Fibroblast of lung (primary cell): ENCODE measurements around the gene IGFBP2. TPM values are rescaled to one million over a fixed set of nuclear protein-coding genes. Genes with fewer than 3 reads are reported as not detected.

ENCODE experiments used
- DNase-seq, 2 donors: peaks; one replicate each; pipeline versions ENCODE4 v3.0.0 to v3.0.0-alpha.2; 2010; ENCODE audit warnings: low read depth in 2 of 2
- H2AFZ ChIP-seq: 2 replicates; pipeline ENCODE4 v1.5.1; 2012; ENCODE audit warnings: low read length, control low read depth, inconsistent platforms
- H3K27ac ChIP-seq: 2 replicates; pipeline ENCODE4 v1.5.1; 2011; ENCODE audit warnings: low read length, control low read depth; ENCODE audit not compliant: insufficient read depth
- H3K27me3 ChIP-seq: 2 replicates; pipeline ENCODE4 v1.5.1; 2011; ENCODE audit warnings: mild to moderate bottlenecking, low read length; ENCODE audit not compliant: control insufficient read depth, insufficient read depth
- H3K36me3 ChIP-seq: 2 replicates; pipeline ENCODE4 v1.5.1; 2011; ENCODE audit warnings: low read length; ENCODE audit not compliant: control insufficient read depth, insufficient read depth
- H3K4me1 ChIP-seq: 2 replicates; pipeline ENCODE4 v1.5.1; 2011; ENCODE audit warnings: low read length; ENCODE audit not compliant: control insufficient read depth, insufficient read depth; ENCODE audit errors: extremely low read depth
- H3K4me2 ChIP-seq: 2 replicates; pipeline ENCODE4 v1.5.1; 2011; ENCODE audit warnings: low read length, control low read depth; ENCODE audit not compliant: insufficient read depth; ENCODE audit errors: extremely low read depth
- H3K4me3 ChIP-seq, 4 experiments: fragments of 200-600 bp in 1 of 4; sonication (generic) in 1 of 4; replicated peaks in 1 of 4; 2 replicates each; pipeline ENCODE4 v1.5.1; 2011 to 2016; ENCODE audit warnings: low read length in 4 of 4, low read depth in 3 of 4, mild to moderate bottlenecking in 3 of 4, control low read depth in 2 of 4, inconsistent platforms in 1 of 4, mixed read lengths in 1 of 4; ENCODE audit not compliant: insufficient read depth in 1 of 4; ENCODE audit errors: control extremely low read depth in 1 of 4
- H3K79me2 ChIP-seq: 2 replicates; pipeline ENCODE4 v1.5.1; 2012; ENCODE audit warnings: mild to moderate bottlenecking, low read length, inconsistent platforms; ENCODE audit not compliant: control insufficient read depth, insufficient read depth
- H3K9ac ChIP-seq: 2 replicates; pipeline ENCODE4 v1.5.1; 2011; ENCODE audit warnings: mild to moderate bottlenecking, low read length, control low read depth; ENCODE audit not compliant: insufficient read depth
- H3K9me3 ChIP-seq: 2 replicates; pipeline ENCODE4 v1.5.1; 2012; ENCODE audit warnings: low read depth, low read length; ENCODE audit not compliant: control insufficient read depth, insufficient read depth
- H4K20me1 ChIP-seq: 2 replicates; pipeline ENCODE4 v1.5.1; 2011; ENCODE audit warnings: low read length; ENCODE audit not compliant: control insufficient read depth, insufficient read depth; ENCODE audit errors: extremely low read depth
- EZH2 ChIP-seq: IDR thresholded peaks from 2 replicates; pipeline ENCODE4 v1.5.1; 2012; ENCODE audit warnings: low read length, control low read depth, mild to moderate bottlenecking; ENCODE audit errors: missing control alignments
- polyA plus RNA-seq, 2 donors: library from polyadenylated mRNA; depleted of rRNA in 1 of 2; stranded (reverse) in 1 of 2; unstranded in 1 of 2; fragments of >200 nt; gene quantifications; 2 replicates each; pipeline ENCODE4 v1.2.1, GENCODE V29; 2011 to 2012; ENCODE audit warnings: missing spikeins in 1 of 2
- total RNA-seq: library from RNA; depleted of rRNA; stranded (reverse); fragments of >200 nt; gene quantifications from 2 replicates; pipeline ENCODE4 v1.2.1, GENCODE V29; 2014
- TF ChIP-seq, protein P1 (sequence below), 2 donors: IDR thresholded peaks in 1 of 2; conservative IDR thresholded peaks in 1 of 2; 1 replicate in 1 of 2; 2 replicates in 1 of 2; pipeline ENCODE4 v1.5.1; 2011 to 2012; ENCODE audit warnings: low read length in 2 of 2, control low read depth in 1 of 2, inconsistent platforms in 1 of 2, low read depth in 1 of 2, mild to moderate bottlenecking in 1 of 2

IGFBP2 gene
- total and polyA plus RNA-seq, 2 donors (not counting 1 experiment from before 2014, with no cell fraction given): 8.6 to 36.3 TPM

DNA sequence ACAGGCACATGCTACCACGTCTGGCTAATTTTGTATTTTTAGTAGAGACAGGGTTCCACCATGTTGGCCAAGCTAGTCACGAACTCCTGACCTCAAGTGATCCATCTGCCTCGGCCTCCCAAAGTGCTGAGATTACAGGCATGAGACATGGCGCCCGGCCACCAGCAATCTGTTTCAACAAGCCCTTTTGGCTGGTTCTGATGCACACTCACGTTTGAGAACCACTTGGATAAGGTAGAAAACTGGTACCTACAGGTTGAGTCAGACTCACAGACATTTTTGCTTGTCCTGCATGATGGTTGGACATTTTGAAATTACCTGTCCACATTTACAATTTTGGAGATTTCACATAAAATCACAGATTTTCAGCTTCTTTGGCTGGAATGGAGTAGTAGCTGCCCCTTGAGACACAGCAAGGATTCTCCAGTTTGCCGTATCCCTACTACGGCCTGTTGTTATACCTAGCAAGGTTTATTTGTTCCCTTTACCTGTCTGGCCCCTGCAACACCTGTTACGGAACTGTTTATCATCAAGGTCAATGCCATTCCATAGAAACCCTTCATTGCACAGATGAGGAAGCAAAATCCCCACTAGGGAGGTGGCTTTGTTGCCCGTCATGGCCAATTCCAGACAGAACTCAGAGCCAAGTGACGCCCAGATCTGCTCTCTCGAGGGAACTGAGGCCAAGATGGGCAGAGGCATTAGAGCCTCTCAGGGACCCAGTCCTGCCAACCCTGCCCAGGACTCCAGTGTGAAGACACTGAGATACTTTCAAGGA, 31.4 kb upstream of the IGFBP2 start:
- no peak overlapping the region for H3K27ac ChIP-seq
- H3K4me3 ChIP-seq: no peak overlapping the region
- no peak overlapping the region for H3K9ac ChIP-seq
- no peak overlapping the region for H3K4me2 ChIP-seq
- H3K9me3 ChIP-seq: no peaks in the 10 kb centered on the region
- no peaks in the 10 kb centered on the region for H4K20me1 ChIP-seq
- no peak for TF ChIP-seq EZH2
- no peaks in the 10 kb centered on the region for H3K36me3 ChIP-seq
- H3K79me2 ChIP-seq: no peaks in the 10 kb centered on the region
- H3K27me3 ChIP-seq: peaks cover 6% of the 10 kb centered on the region
- peaks cover 4% of the 10 kb centered on the region for H3K4me1 ChIP-seq
- no peak for DNase-seq
- H2AFZ ChIP-seq: no peak overlapping the region

DNA sequence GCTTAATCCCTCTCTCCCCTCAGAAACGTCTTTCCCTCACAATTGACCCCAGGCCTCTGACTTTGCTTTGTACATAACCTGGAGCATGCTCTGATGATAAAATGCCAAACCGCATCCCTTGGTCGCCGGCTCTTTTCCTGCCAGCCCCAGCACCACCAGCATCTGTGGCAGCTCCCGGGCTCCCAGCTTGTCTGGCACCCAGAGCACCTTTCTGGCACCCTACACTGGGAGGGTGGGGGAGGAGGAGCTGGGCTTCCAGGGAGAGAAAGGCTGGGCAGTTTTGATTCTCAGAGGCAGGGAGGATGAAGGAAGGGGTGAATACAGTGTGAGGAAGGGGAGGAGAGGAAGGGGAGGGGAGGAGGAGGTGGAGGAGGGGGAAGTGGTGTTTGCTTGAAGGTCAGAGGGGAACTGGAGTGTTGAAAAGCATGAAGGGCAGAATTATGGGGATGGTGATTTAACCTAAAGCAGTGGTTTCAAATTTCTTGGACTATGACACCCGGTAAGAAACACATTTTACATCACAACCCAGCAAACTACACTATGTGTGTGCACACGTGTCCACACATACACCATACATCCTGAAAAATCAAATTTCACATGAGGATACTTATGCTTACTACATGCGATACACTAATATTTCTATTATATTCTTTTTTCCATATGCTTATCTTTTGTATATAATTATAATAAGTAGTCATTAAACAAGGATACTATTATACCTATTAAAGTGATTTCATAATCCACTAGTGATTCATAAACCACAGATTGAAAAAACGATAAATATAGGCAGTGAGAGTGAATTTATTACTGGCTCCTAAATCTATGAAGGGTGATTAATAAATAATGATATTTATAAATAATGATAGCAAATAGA, 30.0 kb upstream of the IGFBP2 start:
- peak in 1 of 2 donors; percentile 36 for DNase-seq

DNA sequence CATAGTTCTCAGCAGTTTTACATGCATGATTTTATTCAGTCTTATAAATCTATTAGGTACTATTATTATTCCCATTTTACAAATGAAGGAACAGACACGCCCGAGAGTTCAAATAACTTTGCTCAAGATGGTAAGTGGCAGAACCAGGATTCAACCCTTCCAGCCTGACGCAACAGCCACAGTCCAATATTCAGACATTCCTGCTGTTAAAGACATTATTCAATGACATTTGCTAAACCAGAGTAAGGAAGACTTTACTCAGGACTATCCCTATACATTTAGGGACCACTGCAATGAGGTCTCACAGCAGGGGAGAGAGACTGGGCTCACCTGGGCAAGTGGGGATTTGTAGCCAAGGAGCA, 29.4 kb upstream of the IGFBP2 start:
- peak in 1 of 2 donors; percentile 17 for DNase-seq
- TF ChIP-seq, protein P1, sequence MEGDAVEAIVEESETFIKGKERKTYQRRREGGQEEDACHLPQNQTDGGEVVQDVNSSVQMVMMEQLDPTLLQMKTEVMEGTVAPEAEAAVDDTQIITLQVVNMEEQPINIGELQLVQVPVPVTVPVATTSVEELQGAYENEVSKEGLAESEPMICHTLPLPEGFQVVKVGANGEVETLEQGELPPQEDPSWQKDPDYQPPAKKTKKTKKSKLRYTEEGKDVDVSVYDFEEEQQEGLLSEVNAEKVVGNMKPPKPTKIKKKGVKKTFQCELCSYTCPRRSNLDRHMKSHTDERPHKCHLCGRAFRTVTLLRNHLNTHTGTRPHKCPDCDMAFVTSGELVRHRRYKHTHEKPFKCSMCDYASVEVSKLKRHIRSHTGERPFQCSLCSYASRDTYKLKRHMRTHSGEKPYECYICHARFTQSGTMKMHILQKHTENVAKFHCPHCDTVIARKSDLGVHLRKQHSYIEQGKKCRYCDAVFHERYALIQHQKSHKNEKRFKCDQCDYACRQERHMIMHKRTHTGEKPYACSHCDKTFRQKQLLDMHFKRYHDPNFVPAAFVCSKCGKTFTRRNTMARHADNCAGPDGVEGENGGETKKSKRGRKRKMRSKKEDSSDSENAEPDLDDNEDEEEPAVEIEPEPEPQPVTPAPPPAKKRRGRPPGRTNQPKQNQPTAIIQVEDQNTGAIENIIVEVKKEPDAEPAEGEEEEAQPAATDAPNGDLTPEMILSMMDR (conservative IDR thresholded peaks at IDR 0.05 in 1 of 2, IDR thresholded peaks at IDR 0.05 in 1 of 2; ENCODE audit: low read depth in 1 of 2, low read length in 2 of 2): no peak

More for the DNA sequence above, 30.0 kb upstream of the IGFBP2 start:
- no peak overlapping the region for H3K4me2 ChIP-seq
- H4K20me1 ChIP-seq: no peaks in the 10 kb centered on the region
- no peak overlapping the region for H3K9ac ChIP-seq
- H2AFZ ChIP-seq: no peak overlapping the region
- no peaks in the 10 kb centered on the region for H3K4me1 ChIP-seq
- H3K4me3 ChIP-seq: no peak overlapping the region
- no peak overlapping the region for H3K27ac ChIP-seq
- H3K9me3 ChIP-seq: no peaks in the 10 kb centered on the region
- no peaks in the 10 kb centered on the region for H3K79me2 ChIP-seq
- H3K36me3 ChIP-seq: no peaks in the 10 kb centered on the region
- H3K27me3 ChIP-seq: peaks cover 12% of the 10 kb centered on the region
- TF ChIP-seq, protein P1 (conservative IDR thresholded peaks at IDR 0.05 in 1 of 2, IDR thresholded peaks at IDR 0.05 in 1 of 2; ENCODE audit: low read depth in 1 of 2, low read length in 2 of 2): no peak
- TF ChIP-seq EZH2: no peak

More for the DNA sequence above, 29.4 kb upstream of the IGFBP2 start:
- Histone ChIP-seq H3K9me3 (no peaks in the 10 kb centered on the region), H3K27ac (no peak overlapping the region), H2AFZ (no peak overlapping the region), H4K20me1 (no peaks in the 10 kb centered on the region), H3K4me1 (no peaks in the 10 kb centered on the region), H3K36me3 (no peaks in the 10 kb centered on the region), H3K79me2 (no peaks in the 10 kb centered on the region), H3K4me3 (no peak overlapping the region), H3K4me2 (no peak overlapping the region), H3K9ac (no peak overlapping the region), H3K27me3 (peaks cover 12% of the 10 kb centered on the region)
